ENCODE results near the gene MFN2.
"Not testable (repeated sequence)": the region's sequence is repeated elsewhere in the genome, so short reads cannot be mapped to it uniquely, and the experiment has no call there.

DNA sequence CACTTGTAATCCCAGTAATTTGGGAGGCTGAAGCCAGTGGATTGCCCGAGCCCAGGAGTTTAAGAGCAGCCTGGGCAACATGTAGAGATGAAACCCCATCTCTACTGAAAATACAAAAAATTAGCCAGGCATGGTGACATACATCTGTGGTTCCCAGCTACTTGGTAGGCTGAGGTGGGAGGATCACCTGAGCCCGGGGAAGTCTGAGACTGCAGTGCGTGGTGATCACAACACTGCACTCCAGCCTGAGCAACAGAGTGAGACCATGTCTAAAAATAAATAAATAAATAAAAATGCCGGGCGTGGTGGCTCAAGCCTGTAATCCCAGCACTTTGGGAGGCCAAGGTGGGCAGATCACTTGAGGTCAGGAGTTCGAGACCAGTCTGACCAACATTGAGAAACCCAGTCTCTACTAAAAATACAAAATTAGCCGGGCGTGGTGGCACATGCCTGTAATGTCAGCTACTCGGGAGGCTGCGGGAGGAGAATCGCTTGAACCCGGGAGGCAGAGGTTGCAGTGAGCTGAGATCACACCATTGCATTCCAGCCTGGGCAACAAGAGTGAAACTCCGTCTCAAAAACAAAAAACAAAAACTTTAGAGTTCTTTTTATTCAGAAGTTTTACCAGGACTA is 59.7 kb downstream of the MFN2 start:
- TF ChIP-seq SP1, JUND, FOXA1 (IDR thresholded peaks at IDR 0.05): not testable (repeated sequence)
- TF ChIP-seq, protein P1, sequence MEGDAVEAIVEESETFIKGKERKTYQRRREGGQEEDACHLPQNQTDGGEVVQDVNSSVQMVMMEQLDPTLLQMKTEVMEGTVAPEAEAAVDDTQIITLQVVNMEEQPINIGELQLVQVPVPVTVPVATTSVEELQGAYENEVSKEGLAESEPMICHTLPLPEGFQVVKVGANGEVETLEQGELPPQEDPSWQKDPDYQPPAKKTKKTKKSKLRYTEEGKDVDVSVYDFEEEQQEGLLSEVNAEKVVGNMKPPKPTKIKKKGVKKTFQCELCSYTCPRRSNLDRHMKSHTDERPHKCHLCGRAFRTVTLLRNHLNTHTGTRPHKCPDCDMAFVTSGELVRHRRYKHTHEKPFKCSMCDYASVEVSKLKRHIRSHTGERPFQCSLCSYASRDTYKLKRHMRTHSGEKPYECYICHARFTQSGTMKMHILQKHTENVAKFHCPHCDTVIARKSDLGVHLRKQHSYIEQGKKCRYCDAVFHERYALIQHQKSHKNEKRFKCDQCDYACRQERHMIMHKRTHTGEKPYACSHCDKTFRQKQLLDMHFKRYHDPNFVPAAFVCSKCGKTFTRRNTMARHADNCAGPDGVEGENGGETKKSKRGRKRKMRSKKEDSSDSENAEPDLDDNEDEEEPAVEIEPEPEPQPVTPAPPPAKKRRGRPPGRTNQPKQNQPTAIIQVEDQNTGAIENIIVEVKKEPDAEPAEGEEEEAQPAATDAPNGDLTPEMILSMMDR (IDR thresholded peaks at IDR 0.05; ENCODE audit: low read depth, low read length, missing input control) = not testable (repeated sequence)
- TF ChIP-seq, protein P2, sequence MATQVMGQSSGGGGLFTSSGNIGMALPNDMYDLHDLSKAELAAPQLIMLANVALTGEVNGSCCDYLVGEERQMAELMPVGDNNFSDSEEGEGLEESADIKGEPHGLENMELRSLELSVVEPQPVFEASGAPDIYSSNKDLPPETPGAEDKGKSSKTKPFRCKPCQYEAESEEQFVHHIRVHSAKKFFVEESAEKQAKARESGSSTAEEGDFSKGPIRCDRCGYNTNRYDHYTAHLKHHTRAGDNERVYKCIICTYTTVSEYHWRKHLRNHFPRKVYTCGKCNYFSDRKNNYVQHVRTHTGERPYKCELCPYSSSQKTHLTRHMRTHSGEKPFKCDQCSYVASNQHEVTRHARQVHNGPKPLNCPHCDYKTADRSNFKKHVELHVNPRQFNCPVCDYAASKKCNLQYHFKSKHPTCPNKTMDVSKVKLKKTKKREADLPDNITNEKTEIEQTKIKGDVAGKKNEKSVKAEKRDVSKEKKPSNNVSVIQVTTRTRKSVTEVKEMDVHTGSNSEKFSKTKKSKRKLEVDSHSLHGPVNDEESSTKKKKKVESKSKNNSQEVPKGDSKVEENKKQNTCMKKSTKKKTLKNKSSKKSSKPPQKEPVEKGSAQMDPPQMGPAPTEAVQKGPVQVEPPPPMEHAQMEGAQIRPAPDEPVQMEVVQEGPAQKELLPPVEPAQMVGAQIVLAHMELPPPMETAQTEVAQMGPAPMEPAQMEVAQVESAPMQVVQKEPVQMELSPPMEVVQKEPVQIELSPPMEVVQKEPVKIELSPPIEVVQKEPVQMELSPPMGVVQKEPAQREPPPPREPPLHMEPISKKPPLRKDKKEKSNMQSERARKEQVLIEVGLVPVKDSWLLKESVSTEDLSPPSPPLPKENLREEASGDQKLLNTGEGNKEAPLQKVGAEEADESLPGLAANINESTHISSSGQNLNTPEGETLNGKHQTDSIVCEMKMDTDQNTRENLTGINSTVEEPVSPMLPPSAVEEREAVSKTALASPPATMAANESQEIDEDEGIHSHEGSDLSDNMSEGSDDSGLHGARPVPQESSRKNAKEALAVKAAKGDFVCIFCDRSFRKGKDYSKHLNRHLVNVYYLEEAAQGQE (IDR thresholded peaks at IDR 0.05) = not testable (repeated sequence)
- TF ChIP-seq, protein P3, sequence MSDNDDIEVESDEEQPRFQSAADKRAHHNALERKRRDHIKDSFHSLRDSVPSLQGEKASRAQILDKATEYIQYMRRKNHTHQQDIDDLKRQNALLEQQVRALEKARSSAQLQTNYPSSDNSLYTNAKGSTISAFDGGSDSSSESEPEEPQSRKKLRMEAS (IDR thresholded peaks at IDR 0.05) = not testable (repeated sequence)

Measured in liver (tissue), 3 donors.